Epithelial cell of proximal tubule (primary cell): ENCODE data around the gene CORT. TPM values are rescaled to one million over a fixed set of nuclear protein-coding genes. Genes with fewer than 3 reads are reported as not detected.
"Not testable (repeated sequence)": the region's sequence is repeated elsewhere in the genome, so short reads cannot be mapped to it uniquely, and the experiment has no call there.

Source experiments
- DNase-seq: peaks from one replicate; pipeline ENCODE4 v3.0.0-alpha.2; 2011; ENCODE audit warnings: low read depth
- H3K4me3 ChIP-seq: 2 replicates; pipeline ENCODE4 v1.5.1; 2011; ENCODE audit warnings: low read depth, mild to moderate bottlenecking, low read length
- CTCF ChIP-seq: conservative IDR thresholded peaks from 2 replicates; pipeline ENCODE4 v1.5.1; 2012; ENCODE audit warnings: low read depth, mild to moderate bottlenecking, low read length
- total RNA-seq: library from RNA; depleted of rRNA; stranded (reverse); fragments of >200 nt; gene quantifications from 2 replicates; pipeline ENCODE4 v1.2.3, GENCODE V29; 2015

CORT gene
- total RNA-seq, result not detected in 2 replicates

- H3K4me3 ChIP-seq, result no peak within 1 kb of the TSS
- no peak for TF ChIP-seq CTCF
- DNase-seq, result no peak
Observed at GRCh38 chr1:10449751-10450150, at the start of gene CORT. Gene CORT (plus strand): TSS chr1:10450031. CDS start chr1:10450224, 193 bp downstream.

- TF ChIP-seq CTCF, result no peak
- no peak for DNase-seq
- H3K4me3 ChIP-seq, result no peak overlapping the region
Observed at GRCh38 chr1:10401281-10401680, 48.5 kb upstream of the CORT start.

GRCh38 chr1:10402729-10403274, 47.0 kb upstream of the CORT start:
- H3K4me3 ChIP-seq, result no peak overlapping the region
- DNase-seq, result no peak
- no peak for TF ChIP-seq CTCF

GRCh38 chr1:10407201-10407600, 42.6 kb upstream of the CORT start:
- H3K4me3 ChIP-seq, result no peak overlapping the region
- DNase-seq, result no peak
- no peak for TF ChIP-seq CTCF

GRCh38 chr1:10415211-10415930, 34.5 kb upstream of the CORT start:
- TF ChIP-seq CTCF, result no peak
- H3K4me3 ChIP-seq, result no peak overlapping the region
- DNase-seq, result no peak

- not testable (repeated sequence) for DNase-seq, H3K4me3 ChIP-seq
Observed at GRCh38 chr1:10415967-10416366, 33.9 kb upstream of the CORT start.

- not testable (repeated sequence) for H3K4me3 ChIP-seq, DNase-seq
Observed at GRCh38 chr1:10418741-10419140, 31.1 kb upstream of the CORT start.

GRCh38 chr1:10419351-10419750, 30.5 kb upstream of the CORT start:
- no peak for DNase-seq
- H3K4me3 ChIP-seq, result no peak overlapping the region
- no peak for TF ChIP-seq CTCF
